Smooth muscle cell (in vitro differentiated cells): ENCODE data around the gene SYT12. TPM values are rescaled to one million over a fixed set of nuclear protein-coding genes. Genes with fewer than 3 reads are reported as not detected.

Experiments
- DNase-seq: peaks from one replicate; lab custom pipeline; 2025; ENCODE audit not compliant: unreplicated experiment; lab: John Stamatoyannopoulos, UW
- H2AFZ ChIP-seq: fragments of 200-600 bp; sonication (generic); 2 replicates; pipeline ENCODE4 v1.6.0; 2016; ENCODE audit warnings: antibody characterized with exemption, low read depth, mild to moderate bottlenecking
- H3F3A ChIP-seq: fragments of 200-600 bp; sonication (generic); 2 replicates; pipeline ENCODE4 v1.6.0; 2017; ENCODE audit warnings: antibody characterized with exemption, low read depth
- H3K27ac ChIP-seq: fragments of 200-600 bp; sonication (generic); 2 replicates; pipeline ENCODE4 v1.5.1; 2016; ENCODE audit warnings: low read depth, mild to moderate bottlenecking
- H3K27me3 ChIP-seq: fragments of 200-600 bp; sonication (generic); 2 replicates; pipeline ENCODE4 v1.6.1; 2016; ENCODE audit warnings: low read depth, mild to moderate bottlenecking
- H3K36me3 ChIP-seq: fragments of 200-600 bp; sonication (generic); 2 replicates; pipeline ENCODE4 v1.5.1; 2016; ENCODE audit warnings: low read depth
- H3K4me1 ChIP-seq: fragments of 200-600 bp; sonication (generic); 2 replicates; pipeline ENCODE4 v1.5.1; 2016; ENCODE audit warnings: low read depth
- H3K4me2 ChIP-seq: fragments of 200-600 bp; sonication (generic); 2 replicates; pipeline ENCODE4 v1.6.0; 2016; ENCODE audit warnings: mild to moderate bottlenecking
- H3K4me3 ChIP-seq: fragments of 200-600 bp; sonication (generic); 2 replicates; pipeline ENCODE4 v1.5.1; 2016; ENCODE audit warnings: mild to moderate bottlenecking
- H3K79me2 ChIP-seq: fragments of 200-600 bp; sonication (generic); 2 replicates; pipeline ENCODE4 v1.6.0; 2016; ENCODE audit warnings: low read depth, mild to moderate bottlenecking
- H3K9ac ChIP-seq: fragments of 200-600 bp; sonication (generic); 2 replicates; pipeline ENCODE4 v1.6.0; 2016; ENCODE audit warnings: low read depth
- H3K9me3 ChIP-seq: fragments of 200-600 bp; sonication (generic); replicated peaks from 2 replicates; pipeline ENCODE4 v1.5.1; 2016; ENCODE audit warnings: low read depth
- H4K20me1 ChIP-seq: fragments of 200-600 bp; sonication (generic); 2 replicates; pipeline ENCODE4 v1.6.0; 2016; ENCODE audit warnings: low read depth
- WGBS: methylation state at CpG from one replicate; pipeline ENCODE4 v1.1.7; 2016; ENCODE audit warnings: low lambda C conversion rate; 5-methylcytosine and 5-hydroxymethylcytosine counted together
- polyA plus RNA-seq: library from polyadenylated mRNA; unstranded; fragments of >200 nt; fragmentation: Nextera tagmentation; extraction: Ambion mirVana; gene quantifications from 2 replicates; pipeline ENCODE4 v1.2.1, GENCODE V29; 2016
- total RNA-seq: library from RNA; depleted of rRNA; stranded (reverse); fragments of >200 nt; gene quantifications from 2 replicates; pipeline ENCODE4 v1.2.3, GENCODE V29; 2014
- TF ChIP-seq, protein P1 (sequence below): fragments of 200-600 bp; sonication (generic); IDR thresholded peaks from 2 replicates; pipeline ENCODE4 v1.5.1; 2017; ENCODE audit warnings: borderline replicate concordance, mild to moderate bottlenecking, antibody characterized with exemption; ENCODE audit not compliant: insufficient read depth, poor library complexity, severe bottlenecking

SYT12 gene
- total and polyA plus RNA-seq, 2 experiments from 2014 or later: 2.1 to 3.4 TPM

GRCh38 chr11:67007126-67007525 is 15.8 kb upstream of the SYT12 start:
- WGBS: 96% methylated on average over 7 of the region's 7 CpGs
- TF ChIP-seq, protein P1, sequence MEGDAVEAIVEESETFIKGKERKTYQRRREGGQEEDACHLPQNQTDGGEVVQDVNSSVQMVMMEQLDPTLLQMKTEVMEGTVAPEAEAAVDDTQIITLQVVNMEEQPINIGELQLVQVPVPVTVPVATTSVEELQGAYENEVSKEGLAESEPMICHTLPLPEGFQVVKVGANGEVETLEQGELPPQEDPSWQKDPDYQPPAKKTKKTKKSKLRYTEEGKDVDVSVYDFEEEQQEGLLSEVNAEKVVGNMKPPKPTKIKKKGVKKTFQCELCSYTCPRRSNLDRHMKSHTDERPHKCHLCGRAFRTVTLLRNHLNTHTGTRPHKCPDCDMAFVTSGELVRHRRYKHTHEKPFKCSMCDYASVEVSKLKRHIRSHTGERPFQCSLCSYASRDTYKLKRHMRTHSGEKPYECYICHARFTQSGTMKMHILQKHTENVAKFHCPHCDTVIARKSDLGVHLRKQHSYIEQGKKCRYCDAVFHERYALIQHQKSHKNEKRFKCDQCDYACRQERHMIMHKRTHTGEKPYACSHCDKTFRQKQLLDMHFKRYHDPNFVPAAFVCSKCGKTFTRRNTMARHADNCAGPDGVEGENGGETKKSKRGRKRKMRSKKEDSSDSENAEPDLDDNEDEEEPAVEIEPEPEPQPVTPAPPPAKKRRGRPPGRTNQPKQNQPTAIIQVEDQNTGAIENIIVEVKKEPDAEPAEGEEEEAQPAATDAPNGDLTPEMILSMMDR: no peak
- H3K27me3 ChIP-seq: no peaks in the 10 kb centered on the region
- no peaks in the 10 kb centered on the region for H4K20me1 ChIP-seq
- H3K4me1 ChIP-seq: no peaks in the 10 kb centered on the region
- no peak overlapping the region for H3K9ac ChIP-seq
- H3F3A ChIP-seq: no peaks in the 10 kb centered on the region
- H3K36me3 ChIP-seq: no peaks in the 10 kb centered on the region
- H2AFZ ChIP-seq: no peak overlapping the region
- H3K4me3 ChIP-seq: no peak overlapping the region
- H3K27ac ChIP-seq: no peak overlapping the region
- H3K79me2 ChIP-seq: no peaks in the 10 kb centered on the region
- no peak overlapping the region for H3K4me2 ChIP-seq
- no peaks in the 10 kb centered on the region for H3K9me3 ChIP-seq
- no peak for DNase-seq

DNA sequence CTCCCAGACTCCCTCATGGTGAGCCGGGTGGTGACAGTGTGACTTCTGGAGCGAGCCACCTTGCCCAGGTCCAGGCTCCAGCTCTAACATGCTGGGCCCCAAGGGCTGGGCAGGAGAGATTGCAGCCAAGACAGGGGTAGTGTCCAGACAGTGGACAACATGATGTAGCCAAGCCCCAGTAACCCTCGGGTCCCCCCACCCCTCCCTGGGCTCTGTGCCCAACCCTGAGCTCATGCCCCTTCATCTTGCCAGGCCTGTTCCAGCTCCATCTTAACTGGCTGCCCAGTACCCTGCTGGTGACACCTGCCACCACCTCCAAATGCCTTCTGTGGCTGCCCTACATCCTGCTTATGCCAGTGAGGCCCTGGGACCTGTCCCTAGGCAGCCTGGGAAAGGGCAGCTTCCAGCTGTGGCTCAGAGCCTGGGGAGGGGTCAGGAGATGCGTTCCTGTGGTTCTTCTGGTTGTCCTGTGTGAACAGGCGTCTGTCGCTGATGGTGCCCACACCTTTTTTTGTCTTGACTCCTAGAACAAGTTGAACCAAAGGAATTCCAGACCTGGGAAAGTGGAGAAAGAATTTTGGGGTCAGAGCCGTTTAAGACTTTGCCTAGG is 12.5 kb upstream of the SYT12 start:
- no peaks in the 10 kb centered on the region for H3K36me3 ChIP-seq
- H3K27me3 ChIP-seq: no peaks in the 10 kb centered on the region
- no peak overlapping the region for H3K27ac ChIP-seq
- H4K20me1 ChIP-seq: no peaks in the 10 kb centered on the region
- H3K9ac ChIP-seq: no peak overlapping the region
- no peaks in the 10 kb centered on the region for H3K9me3 ChIP-seq
- 91% methylated on average over 7 of the region's 7 CpGs for WGBS
- no peak overlapping the region for H3K4me3 ChIP-seq
- H3K4me2 ChIP-seq: no peak overlapping the region
- no peaks in the 10 kb centered on the region for H3F3A ChIP-seq
- no peak for DNase-seq
- H3K79me2 ChIP-seq: no peaks in the 10 kb centered on the region
- no peaks in the 10 kb centered on the region for H3K4me1 ChIP-seq
- TF ChIP-seq, protein P1: no peak
- H2AFZ ChIP-seq: no peak overlapping the region

- H3K9me3 ChIP-seq: no peaks in the 10 kb centered on the region
- no peaks in the 10 kb centered on the region for H4K20me1 ChIP-seq
- DNase-seq: no peak
- no peaks in the 10 kb centered on the region for H3F3A ChIP-seq
- no peaks in the 10 kb centered on the region for H3K4me1 ChIP-seq
- 93% methylated on average over 11 of the region's 11 CpGs for WGBS
- H3K4me2 ChIP-seq: no peak overlapping the region
- no peak overlapping the region for H2AFZ ChIP-seq
- TF ChIP-seq, protein P1: no peak
- H3K27me3 ChIP-seq: no peaks in the 10 kb centered on the region
- H3K9ac ChIP-seq: no peak overlapping the region
- no peak overlapping the region for H3K4me3 ChIP-seq
- no peak overlapping the region for H3K27ac ChIP-seq
- H3K79me2 ChIP-seq: no peaks in the 10 kb centered on the region
- H3K36me3 ChIP-seq: no peaks in the 10 kb centered on the region
Observed at GRCh38 chr11:67013511-67014045, 9.4 kb upstream of the SYT12 start.

DNA sequence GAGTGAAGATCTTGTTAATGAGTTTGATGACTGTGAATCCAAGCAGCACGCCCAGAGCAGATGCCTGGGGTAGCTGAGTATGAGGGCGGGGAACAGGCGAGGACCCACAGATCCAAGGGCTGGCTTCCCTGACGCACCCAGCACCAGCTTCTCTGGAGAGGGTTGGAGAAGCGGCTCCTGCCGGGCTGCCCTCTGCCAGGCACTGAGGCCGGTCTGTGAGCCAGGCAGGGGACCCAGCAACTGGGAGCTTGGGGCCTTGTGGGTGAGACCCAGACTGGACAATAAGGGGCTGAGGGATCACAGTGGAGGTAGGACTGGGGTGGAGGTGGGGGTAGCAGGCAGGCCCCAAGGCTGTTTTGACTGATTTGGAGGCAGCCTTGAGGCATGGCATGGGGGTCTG is 8.6 kb upstream of the SYT12 start:
- Histone ChIP-seq H3F3A (no peaks in the 10 kb centered on the region), H3K9me3 (no peaks in the 10 kb centered on the region), H3K4me3 (no peak overlapping the region), H3K4me1 (no peaks in the 10 kb centered on the region), H3K27me3 (no peaks in the 10 kb centered on the region), H3K9ac (no peak overlapping the region), H3K36me3 (no peaks in the 10 kb centered on the region), H2AFZ (no peak overlapping the region), H3K27ac (no peak overlapping the region), H3K4me2 (no peak overlapping the region), H4K20me1 (no peaks in the 10 kb centered on the region), H3K79me2 (no peaks in the 10 kb centered on the region)
- 96% methylated on average over 7 of the region's 7 CpGs for WGBS
- TF ChIP-seq, protein P1: no peak
- no peak for DNase-seq
